C4-2B (cell line): ENCODE results near the gene ST8SIA1.

ENCODE experiments used
- ZFX ChIP-seq: fragments of 450-650 bp; IDR thresholded peaks from 2 replicates; pipeline ENCODE4 v1.6.1; 2017
- TF ChIP-seq, protein P1 (sequence below): fragments of 450-650 bp; conservative IDR thresholded peaks from 2 replicates; pipeline ENCODE4 v1.5.1; 2017; ENCODE audit warnings: mild to moderate bottlenecking

DNA sequence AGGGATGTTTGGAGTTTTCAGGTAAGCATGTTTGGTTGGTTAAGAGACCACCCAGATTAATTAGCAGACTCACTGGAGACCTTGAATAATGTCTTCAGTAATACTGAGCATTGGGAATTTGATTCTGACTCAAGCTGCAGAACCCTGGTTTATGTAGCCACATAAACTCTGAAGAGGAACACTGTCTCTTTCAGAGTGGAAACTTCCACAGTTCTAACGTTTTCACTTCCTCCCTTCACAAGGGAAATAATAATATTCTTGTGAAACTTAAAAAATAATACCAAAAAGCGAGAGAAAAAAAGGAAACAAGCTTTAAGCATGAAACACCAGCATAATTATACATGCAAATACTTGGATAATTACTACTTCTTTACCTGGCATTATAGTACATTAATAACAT, 40.0 kb upstream of the ST8SIA1 start:
- TF ChIP-seq, protein P1, sequence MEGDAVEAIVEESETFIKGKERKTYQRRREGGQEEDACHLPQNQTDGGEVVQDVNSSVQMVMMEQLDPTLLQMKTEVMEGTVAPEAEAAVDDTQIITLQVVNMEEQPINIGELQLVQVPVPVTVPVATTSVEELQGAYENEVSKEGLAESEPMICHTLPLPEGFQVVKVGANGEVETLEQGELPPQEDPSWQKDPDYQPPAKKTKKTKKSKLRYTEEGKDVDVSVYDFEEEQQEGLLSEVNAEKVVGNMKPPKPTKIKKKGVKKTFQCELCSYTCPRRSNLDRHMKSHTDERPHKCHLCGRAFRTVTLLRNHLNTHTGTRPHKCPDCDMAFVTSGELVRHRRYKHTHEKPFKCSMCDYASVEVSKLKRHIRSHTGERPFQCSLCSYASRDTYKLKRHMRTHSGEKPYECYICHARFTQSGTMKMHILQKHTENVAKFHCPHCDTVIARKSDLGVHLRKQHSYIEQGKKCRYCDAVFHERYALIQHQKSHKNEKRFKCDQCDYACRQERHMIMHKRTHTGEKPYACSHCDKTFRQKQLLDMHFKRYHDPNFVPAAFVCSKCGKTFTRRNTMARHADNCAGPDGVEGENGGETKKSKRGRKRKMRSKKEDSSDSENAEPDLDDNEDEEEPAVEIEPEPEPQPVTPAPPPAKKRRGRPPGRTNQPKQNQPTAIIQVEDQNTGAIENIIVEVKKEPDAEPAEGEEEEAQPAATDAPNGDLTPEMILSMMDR: no peak
- TF ChIP-seq ZFX: no peak
